ENCODE results near the gene ERC2.

Gene ERC2

DNA sequence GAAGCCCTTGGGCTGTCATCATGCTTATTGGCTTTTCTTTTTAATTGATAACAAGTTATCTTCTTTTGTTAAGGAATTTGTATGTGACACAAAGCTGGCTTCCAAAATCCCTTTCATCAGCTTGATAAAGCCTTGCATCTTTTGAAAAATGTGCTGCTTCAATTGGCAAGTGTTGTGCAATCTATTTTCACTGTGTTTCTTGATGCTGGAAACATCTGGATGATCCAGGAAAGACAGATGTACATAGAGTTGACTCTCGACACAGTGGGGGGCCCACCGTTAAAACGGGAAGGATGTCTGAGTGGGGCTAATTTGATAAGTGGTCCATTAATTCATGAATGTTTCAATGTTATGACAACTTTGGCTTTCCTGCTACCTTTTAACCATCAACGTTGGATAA, 822.8 kb downstream of the ERC2 start:
- DNase-seq (ENCODE audit: low read depth), result no peak
- no peak overlapping the region for H3K4me3 ChIP-seq (ENCODE audit: low read depth, low read length)
- TF ChIP-seq POLR2A (IDR thresholded peaks at IDR 0.05; ENCODE audit: extremely low read depth, insufficient read length) (no peak), MYC (IDR thresholded peaks at IDR 0.05; ENCODE audit: low read depth, low read length) (no peak)
- TF ChIP-seq, protein P1, sequence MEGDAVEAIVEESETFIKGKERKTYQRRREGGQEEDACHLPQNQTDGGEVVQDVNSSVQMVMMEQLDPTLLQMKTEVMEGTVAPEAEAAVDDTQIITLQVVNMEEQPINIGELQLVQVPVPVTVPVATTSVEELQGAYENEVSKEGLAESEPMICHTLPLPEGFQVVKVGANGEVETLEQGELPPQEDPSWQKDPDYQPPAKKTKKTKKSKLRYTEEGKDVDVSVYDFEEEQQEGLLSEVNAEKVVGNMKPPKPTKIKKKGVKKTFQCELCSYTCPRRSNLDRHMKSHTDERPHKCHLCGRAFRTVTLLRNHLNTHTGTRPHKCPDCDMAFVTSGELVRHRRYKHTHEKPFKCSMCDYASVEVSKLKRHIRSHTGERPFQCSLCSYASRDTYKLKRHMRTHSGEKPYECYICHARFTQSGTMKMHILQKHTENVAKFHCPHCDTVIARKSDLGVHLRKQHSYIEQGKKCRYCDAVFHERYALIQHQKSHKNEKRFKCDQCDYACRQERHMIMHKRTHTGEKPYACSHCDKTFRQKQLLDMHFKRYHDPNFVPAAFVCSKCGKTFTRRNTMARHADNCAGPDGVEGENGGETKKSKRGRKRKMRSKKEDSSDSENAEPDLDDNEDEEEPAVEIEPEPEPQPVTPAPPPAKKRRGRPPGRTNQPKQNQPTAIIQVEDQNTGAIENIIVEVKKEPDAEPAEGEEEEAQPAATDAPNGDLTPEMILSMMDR (IDR thresholded peaks at IDR 0.05; ENCODE audit: low read depth, low read length), result no peak
- TF ChIP-seq, protein P2, sequence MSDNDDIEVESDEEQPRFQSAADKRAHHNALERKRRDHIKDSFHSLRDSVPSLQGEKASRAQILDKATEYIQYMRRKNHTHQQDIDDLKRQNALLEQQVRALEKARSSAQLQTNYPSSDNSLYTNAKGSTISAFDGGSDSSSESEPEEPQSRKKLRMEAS (IDR thresholded peaks at IDR 0.05; ENCODE audit: low read depth, low read length), result no peak

DNA sequence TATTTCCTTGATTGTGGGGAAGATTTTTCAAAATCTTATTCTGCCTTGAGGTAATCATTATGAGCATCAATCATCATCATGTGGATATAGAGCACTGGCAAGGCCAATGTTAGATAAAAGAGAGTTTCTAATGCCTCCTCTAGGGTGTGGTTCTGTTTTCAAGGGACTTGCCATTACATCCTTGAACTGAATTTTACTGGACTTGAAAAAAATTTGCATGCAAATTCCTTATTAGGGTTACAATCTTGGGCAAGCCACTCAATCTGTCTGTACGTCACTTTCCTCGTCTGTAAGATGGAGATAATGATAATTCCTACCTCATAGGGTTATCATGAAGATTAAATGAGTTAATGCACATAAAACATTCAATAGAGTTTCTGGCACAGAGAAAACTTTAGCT, 825.0 kb downstream of the ERC2 start:
- H3K4me3 ChIP-seq (ENCODE audit: low read depth, low read length), result no peak overlapping the region
- TF ChIP-seq, protein P2 (IDR thresholded peaks at IDR 0.05; ENCODE audit: low read depth, low read length), result no peak
- TF ChIP-seq POLR2A (IDR thresholded peaks at IDR 0.05; ENCODE audit: extremely low read depth, insufficient read length), result no peak
- no peak for TF ChIP-seq MYC (IDR thresholded peaks at IDR 0.05; ENCODE audit: low read depth, low read length)
- TF ChIP-seq, protein P1 (IDR thresholded peaks at IDR 0.05; ENCODE audit: low read depth, low read length), result no peak
- no peak for DNase-seq (ENCODE audit: low read depth)

DNA sequence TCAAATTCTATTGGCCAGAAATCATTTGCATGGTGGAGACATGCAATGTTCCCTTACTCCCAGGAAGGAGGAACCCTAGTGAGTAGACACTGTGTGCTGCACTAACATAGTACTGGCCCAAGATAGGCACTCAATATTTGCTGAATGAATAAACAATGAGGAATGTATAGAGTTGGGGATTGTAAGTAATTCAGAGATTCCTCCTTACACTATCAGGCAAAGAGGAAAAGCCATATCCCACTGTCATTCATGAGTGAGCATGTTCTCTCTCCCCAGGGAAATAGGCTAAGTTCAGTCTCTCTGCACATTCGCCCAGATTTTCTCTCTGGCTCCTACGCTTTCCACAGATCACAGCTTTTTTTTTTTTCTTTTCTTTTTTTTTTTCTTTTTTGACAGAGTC, 826.3 kb downstream of the ERC2 start:
- TF ChIP-seq, protein P1 (IDR thresholded peaks at IDR 0.05; ENCODE audit: low read depth, low read length), result no peak
- TF ChIP-seq POLR2A (IDR thresholded peaks at IDR 0.05; ENCODE audit: extremely low read depth, insufficient read length), result no peak
- TF ChIP-seq, protein P2 (IDR thresholded peaks at IDR 0.05; ENCODE audit: low read depth, low read length), result no peak
- TF ChIP-seq MYC (IDR thresholded peaks at IDR 0.05; ENCODE audit: low read depth, low read length), result no peak
- H3K4me3 ChIP-seq (ENCODE audit: low read depth, low read length), result no peak overlapping the region
- no peak for DNase-seq (ENCODE audit: low read depth)

DNA sequence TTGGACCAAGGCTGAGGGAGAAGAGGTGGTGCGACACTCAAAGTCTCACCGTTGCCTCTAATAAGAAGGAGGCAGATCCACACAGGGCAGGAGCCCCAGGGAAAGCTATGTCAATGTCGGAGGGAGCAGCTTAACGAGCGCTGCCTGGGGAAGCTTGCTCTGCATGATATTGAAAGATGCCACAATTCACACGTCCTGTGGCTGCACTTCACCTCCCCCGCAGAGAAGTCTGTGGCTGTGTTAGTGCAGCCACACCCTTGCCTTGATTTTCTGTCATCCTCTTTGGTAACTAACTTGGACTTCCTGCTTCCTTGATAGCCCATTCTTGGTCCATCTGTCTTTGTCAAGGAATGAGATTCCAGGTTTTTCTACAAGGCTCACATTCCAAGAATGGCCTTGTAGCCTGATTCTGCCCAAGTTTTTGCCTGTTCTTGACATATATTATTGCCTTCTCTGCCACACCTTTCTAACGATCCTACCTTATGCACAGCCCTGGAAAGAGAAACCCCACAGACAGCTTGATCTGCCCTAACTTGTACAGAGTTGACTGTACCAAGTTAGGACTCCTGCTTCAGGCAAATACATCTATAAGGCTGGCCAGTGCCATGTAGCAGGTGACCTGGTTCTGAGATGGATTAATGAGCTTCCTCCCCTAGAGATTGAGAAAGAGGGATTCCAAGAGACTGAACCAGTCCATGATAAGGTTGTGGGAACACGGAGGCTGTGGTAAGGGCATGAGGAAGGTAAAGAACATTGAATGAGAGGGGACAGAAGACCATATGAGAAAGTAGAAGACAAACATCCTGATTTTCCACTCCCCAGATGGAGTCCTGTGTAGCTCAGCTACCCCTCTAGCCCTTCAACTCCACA, 828.1 kb downstream of the ERC2 start:
- TF ChIP-seq, protein P2 (IDR thresholded peaks at IDR 0.05; ENCODE audit: low read depth, low read length), result no peak
- TF ChIP-seq, protein P1 (IDR thresholded peaks at IDR 0.05; ENCODE audit: low read depth, low read length), result no peak
- TF ChIP-seq POLR2A (IDR thresholded peaks at IDR 0.05; ENCODE audit: extremely low read depth, insufficient read length) (no peak), MYC (IDR thresholded peaks at IDR 0.05; ENCODE audit: low read depth, low read length) (no peak)
- DNase-seq (ENCODE audit: low read depth), result no peak
- H3K4me3 ChIP-seq (ENCODE audit: low read depth, low read length), result no peak overlapping the region

DNA sequence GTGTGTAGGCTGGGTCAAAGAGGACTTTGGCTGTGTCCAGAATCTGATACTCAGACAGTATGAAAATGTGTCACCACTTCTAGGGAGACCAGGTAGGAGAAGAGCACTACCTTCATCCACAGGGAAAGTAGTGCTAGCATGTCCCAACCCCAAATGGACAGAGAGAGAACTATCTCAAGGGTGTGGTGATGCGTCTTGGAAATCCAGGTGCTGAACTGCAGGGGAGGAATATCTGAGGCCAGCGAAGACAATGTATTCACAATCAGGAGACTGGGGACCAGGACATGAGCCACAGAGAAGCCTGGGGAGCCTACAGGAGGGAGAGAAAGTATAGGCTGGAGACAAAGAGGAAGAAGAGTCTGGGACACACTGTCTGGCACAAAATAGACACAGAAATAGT, 829.1 kb downstream of the ERC2 start:
- DNase-seq (ENCODE audit: low read depth), result no peak
- TF ChIP-seq, protein P2 (IDR thresholded peaks at IDR 0.05; ENCODE audit: low read depth, low read length), result no peak
- TF ChIP-seq, protein P1 (IDR thresholded peaks at IDR 0.05; ENCODE audit: low read depth, low read length), result no peak
- no peak for TF ChIP-seq POLR2A (IDR thresholded peaks at IDR 0.05; ENCODE audit: extremely low read depth, insufficient read length)
- no peak for TF ChIP-seq MYC (IDR thresholded peaks at IDR 0.05; ENCODE audit: low read depth, low read length)
- H3K4me3 ChIP-seq (ENCODE audit: low read depth, low read length), result no peak overlapping the region

Measured in NB4 (cell line).